Activated B cell treated with CpG ODN at 0.5 μM for 24 hours (primary cell): ENCODE measurements around the gene CAMTA1. TPM values are rescaled to one million over a fixed set of nuclear protein-coding genes. Genes with fewer than 3 reads are reported as not detected.

Experiments
- ATAC-seq: fragments of 200-7000 bp; cut with Tn5 transposase; one replicate; pipeline ENCODE4 v1.10.0; 2021; ENCODE audit warnings: low read depth, mild to moderate bottlenecking, moderate library complexity
- CTCF ChIA-PET: fragments of 350-600 bp; sonication (Branson Sonifier 250); formaldehyde crosslinking; loops from one replicate; lab custom pipeline; 2021; ENCODE audit warnings: antibody characterized with exemption; lab: Charles Lee
- POLR2A ChIA-PET: fragments of 350-600 bp; sonication (Branson Sonifier 250); formaldehyde crosslinking; loops from one replicate; lab custom pipeline; 2021; ENCODE audit warnings: antibody characterized with exemption; lab: Charles Lee
- DNase-seq: peaks from one replicate; pipeline ENCODE4 v3.0.0; 2022
- H3K27ac Mint-ChIP-seq: one replicate; pipeline ENCODE4 v1.8.0; 2020; ENCODE audit warnings: mixed read lengths
- H3K27me3 Mint-ChIP-seq: one replicate; pipeline ENCODE4 v1.8.0; 2021; ENCODE audit warnings: mixed read lengths
- H3K36me3 Mint-ChIP-seq: one replicate; pipeline ENCODE4 v1.8.0; 2021; ENCODE audit warnings: low read depth, mixed read lengths
- H3K4me1 Mint-ChIP-seq: one replicate; pipeline ENCODE4 v1.8.0; 2021; ENCODE audit warnings: mixed read lengths
- H3K4me3 Mint-ChIP-seq: one replicate; pipeline ENCODE4 v1.8.0; 2020; ENCODE audit warnings: mild to moderate bottlenecking, mixed read lengths
- H3K9me3 Mint-ChIP-seq: one replicate; pipeline ENCODE4 v1.8.0; 2020; ENCODE audit warnings: mixed read lengths
- CTCF ChIP-seq: fragments of 200-600 bp; IDR thresholded peaks from one replicate; pipeline ENCODE4 v1.8.0; 2022; ENCODE audit warnings: antibody characterized with exemption, mild to moderate bottlenecking
- intact Hi-C: fragments of 100-400 bp; cut with micrococcal nuclease; formaldehyde crosslinking; loops from one replicate; pipeline ENCODE4 v1.15.1; 2024
- total RNA-seq: library from RNA; stranded (reverse); gene quantifications from 2 replicates; pipeline ENCODE4 v1.2.3, GENCODE V29; 2022

CAMTA1 gene
- total RNA-seq, 1 donor from 2014 or later = 49.8 TPM

GRCh38 chr1:6961905-6962477, 176.7 kb downstream of the CAMTA1 start:
- H3K9me3 Mint-ChIP-seq = no peaks in the 10 kb centered on the region
- ATAC-seq (peak; percentile 23), DNase-seq (no peak)
- CTCF ChIA-PET = no interaction called here
- no peak overlapping the region for H3K27ac Mint-ChIP-seq
- intact Hi-C loops = no loop called here
- POLR2A ChIA-PET = no interaction called here
- H3K36me3 Mint-ChIP-seq = no peaks in the 10 kb centered on the region
- no peak overlapping the region for H3K4me3 Mint-ChIP-seq
- peaks cover 23% of the 10 kb centered on the region for H3K4me1 Mint-ChIP-seq
- no peak for TF ChIP-seq CTCF
- peaks cover 51% of the 10 kb centered on the region for H3K27me3 Mint-ChIP-seq

DNA sequence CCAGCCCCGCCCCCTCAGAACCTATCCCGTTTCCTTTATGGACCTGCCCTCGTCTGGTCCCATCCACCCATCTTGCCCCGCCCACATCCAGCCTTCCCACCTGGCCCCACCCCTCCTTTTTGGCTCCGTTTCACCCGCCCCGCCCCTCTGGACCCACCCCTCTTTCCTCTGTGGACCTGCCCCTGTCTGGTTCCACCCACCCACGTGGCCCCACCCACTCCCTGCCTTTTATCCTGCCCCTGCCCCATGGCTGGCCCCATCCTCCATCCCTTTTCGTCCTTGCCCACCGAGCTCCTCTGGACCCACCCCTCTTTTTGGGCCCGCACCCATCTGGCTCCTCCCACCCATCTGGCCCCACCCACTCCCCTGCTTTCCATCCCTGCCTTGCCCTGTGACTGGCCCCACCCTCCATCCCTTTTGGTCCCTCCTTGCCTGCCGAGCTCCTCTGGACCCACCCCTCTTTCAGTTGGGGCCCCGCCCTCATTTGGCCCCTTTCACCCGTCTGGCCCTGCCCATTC, 177.3 kb downstream of the CAMTA1 start:
- no peak overlapping the region for H3K27ac Mint-ChIP-seq
- H3K9me3 Mint-ChIP-seq = no peaks in the 10 kb centered on the region
- H3K4me3 Mint-ChIP-seq = no peak overlapping the region
- DNase-seq (no peak), ATAC-seq (peak; percentile 49)
- intact Hi-C loops = no loop called here
- H3K27me3 Mint-ChIP-seq = peaks cover 53% of the 10 kb centered on the region
- peaks cover 23% of the 10 kb centered on the region for H3K4me1 Mint-ChIP-seq
- POLR2A ChIA-PET = no interaction called here
- no peak for TF ChIP-seq CTCF
- CTCF ChIA-PET = no interaction called here
- H3K36me3 Mint-ChIP-seq = no peaks in the 10 kb centered on the region

DNA sequence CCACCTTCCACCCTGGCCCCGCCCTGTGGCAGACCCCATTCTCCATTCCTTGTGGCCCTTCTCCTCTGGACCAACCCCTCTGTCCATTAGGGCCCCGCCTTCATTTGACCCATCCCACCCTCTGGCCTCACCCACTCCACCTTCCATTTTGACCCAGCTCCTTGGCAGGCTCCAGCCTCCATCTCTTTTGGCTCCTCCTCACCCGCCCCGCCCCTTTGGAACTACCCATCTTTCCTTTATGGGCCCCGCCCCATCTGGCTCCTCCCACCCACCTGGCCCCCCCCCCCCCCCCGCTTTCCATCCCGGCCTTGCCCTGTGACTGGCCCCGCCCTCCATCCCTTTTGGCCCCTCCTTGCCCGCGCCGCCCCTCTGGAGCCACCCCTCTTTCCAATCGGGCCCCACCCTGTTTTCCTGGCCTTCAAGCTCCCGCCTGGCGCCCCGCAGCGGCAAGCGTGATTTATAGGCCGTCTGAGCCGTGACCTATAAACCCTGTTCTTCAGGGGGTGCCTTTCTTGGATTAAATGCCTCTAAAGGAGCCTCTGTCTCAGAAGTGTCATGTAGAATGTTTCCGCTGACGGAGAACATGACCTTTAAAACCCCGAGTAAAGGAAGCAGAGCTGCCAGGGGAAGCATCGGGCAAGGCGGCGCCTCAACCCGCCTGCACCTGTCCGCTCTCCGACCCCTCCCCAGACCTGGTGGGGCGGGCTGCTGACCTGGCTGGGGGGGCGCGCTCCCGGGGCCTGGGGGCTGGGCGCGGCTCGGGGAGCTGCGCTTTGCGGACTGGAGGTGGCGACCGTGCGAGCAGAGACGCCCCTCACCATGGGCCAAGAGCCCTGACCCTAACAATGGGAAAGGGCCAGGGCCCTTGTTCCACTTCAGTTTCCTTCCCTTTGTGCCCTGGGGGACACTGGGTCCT, 178.0 kb downstream of the CAMTA1 start:
- no peak for TF ChIP-seq CTCF
- H3K27ac Mint-ChIP-seq = no peak overlapping the region
- intact Hi-C loops = no loop called here
- peak overlapping the region; percentile 68 for H3K4me3 Mint-ChIP-seq
- no peaks in the 10 kb centered on the region for H3K36me3 Mint-ChIP-seq
- H3K4me1 Mint-ChIP-seq = peaks cover 23% of the 10 kb centered on the region
- POLR2A ChIA-PET = no interaction called here
- no peaks in the 10 kb centered on the region for H3K9me3 Mint-ChIP-seq
- CTCF ChIA-PET = no interaction called here
- H3K27me3 Mint-ChIP-seq = peaks cover 60% of the 10 kb centered on the region
- ATAC-seq = peak; percentile 40
- no peak for DNase-seq

DNA sequence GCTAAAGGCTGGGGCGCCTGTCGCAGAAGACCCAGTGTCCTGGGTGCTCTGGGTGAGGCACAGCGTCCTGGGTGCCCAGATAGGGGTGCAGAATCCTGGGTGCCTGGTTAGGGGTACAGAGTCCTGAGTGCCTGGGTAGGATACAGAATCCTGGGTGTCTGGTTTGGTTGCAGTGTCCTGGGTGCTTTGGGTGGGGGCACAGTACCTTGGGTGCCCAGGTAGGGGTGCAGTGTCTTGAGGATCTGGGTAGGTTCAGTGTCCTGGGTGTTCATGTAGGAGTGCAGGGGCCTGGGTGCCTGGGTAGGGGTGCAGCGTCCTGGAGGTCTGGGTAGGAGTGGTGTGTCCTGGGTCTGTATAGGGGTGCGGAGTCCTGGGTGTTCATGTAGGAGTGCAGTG, 178.7 kb downstream of the CAMTA1 start:
- Mint-ChIP-seq H3K4me3 (peak overlapping the region; percentile 12), H3K4me1 (peaks cover 23% of the 10 kb centered on the region), H3K27ac (no peak overlapping the region), H3K9me3 (no peaks in the 10 kb centered on the region), H3K36me3 (no peaks in the 10 kb centered on the region), H3K27me3 (peaks cover 66% of the 10 kb centered on the region)
- ChIA-PET CTCF (no interaction called here), POLR2A (no interaction called here)
- no peak for TF ChIP-seq CTCF
- DNase-seq (no peak), ATAC-seq (no peak)
- intact Hi-C loops = no loop called here
